Peyer's patch (tissue), 4 donors: ENCODE data around the gene DOCK3. TPM values are rescaled to one million over a fixed set of nuclear protein-coding genes. Genes with fewer than 3 reads are reported as not detected.
"Not testable (repeated sequence)": the region's sequence is repeated elsewhere in the genome, so short reads cannot be mapped to it uniquely, and the experiment has no call there.

ENCODE experiments used
- DNase-seq, 3 donors: peaks; one replicate each; pipeline ENCODE4 v3.0.0-alpha.2; 2017 to 2019
- H3K27ac ChIP-seq, 4 donors: fragments of 200-600 bp; sonication (generic); one replicate each; pipeline ENCODE4 v1.5.1; 2016 to 2019
- H3K27me3 ChIP-seq, 2 donors: fragments of 200-600 bp; sonication (generic); one replicate each; pipeline ENCODE4 v1.5.1; 2019
- H3K36me3 ChIP-seq, 3 donors: fragments of 200-600 bp; sonication (generic); one replicate each; pipeline ENCODE4 v1.5.1; 2016 to 2019
- H3K4me1 ChIP-seq, 4 donors: fragments of 200-600 bp; sonication (generic); one replicate each; pipeline ENCODE4 v1.5.1; 2016 to 2019
- H3K4me3 ChIP-seq, 4 donors: fragments of 200-600 bp; sonication (generic); 1 replicate in 3 of 4; 2 replicates in 1 of 4; pipeline ENCODE4 v1.5.1; 2016 to 2019; ENCODE audit warnings: mild to moderate bottlenecking in 1 of 4
- H3K9me3 ChIP-seq, 4 donors: fragments of 200-600 bp; sonication (generic); one replicate each; pipeline ENCODE4 v1.5.1; 2016 to 2019; ENCODE audit warnings: mild to moderate bottlenecking in 1 of 4
- POLR2A ChIP-seq, 2 donors: fragments of 450-650 bp; IDR thresholded peaks; one replicate each; pipeline ENCODE4 v1.5.1; 2017; ENCODE audit warnings: antibody characterized with exemption in 2 of 2, mild to moderate bottlenecking in 2 of 2, moderate library complexity in 2 of 2
- total RNA-seq, 4 donors: library from RNA; depleted of rRNA; stranded (reverse); fragments of >200 nt; gene quantifications; one replicate each; pipeline ENCODE4 v1.1.0, GENCODE V29; 2016
- TF ChIP-seq, protein P1 (sequence below), 6 experiments: fragments of 450-650 bp in 4 of 6; fragments of 200-600 bp in 2 of 6; sonication (generic) in 1 of 6; IDR thresholded peaks; one replicate each; pipeline ENCODE4 v1.5.1; 2017 to 2019; ENCODE audit warnings: antibody characterized with exemption in 6 of 6, mild to moderate bottlenecking in 3 of 6, moderate library complexity in 1 of 6

The DOCK3 gene
- total RNA-seq, 4 donors from 2014 or later: 0.28 to 0.83 (median 0.40) TPM; not detected in 1

DNA sequence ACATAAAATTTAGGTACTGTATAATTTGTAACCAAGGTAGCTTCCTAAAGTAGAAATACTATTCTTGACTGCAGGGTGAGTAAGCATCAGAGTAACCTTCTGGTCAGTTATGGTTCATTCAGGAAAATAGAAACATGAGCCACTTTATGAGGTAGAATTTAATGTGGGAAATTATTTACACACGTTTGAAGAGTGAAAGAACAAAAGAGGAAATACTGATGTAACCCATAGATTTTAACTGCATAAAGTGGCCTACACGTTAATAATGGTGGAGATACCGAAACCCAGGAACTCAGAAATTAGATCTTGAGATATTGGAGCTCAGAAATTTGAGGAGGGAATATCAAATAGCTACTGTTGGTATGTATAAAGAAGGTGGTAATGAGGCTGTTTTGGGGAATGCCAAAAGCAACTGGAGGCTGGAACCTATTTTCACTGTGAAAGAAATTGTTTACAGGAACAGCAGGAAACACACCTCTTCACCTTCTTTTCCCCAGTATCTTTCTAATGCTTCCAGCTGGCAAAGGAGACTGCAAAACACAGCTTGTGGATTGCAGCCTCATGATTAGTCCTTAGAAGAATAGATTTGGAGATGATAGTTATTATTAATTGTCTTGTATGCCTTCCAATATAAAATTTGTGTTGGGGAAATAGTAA, 216.1 kb downstream of the DOCK3 start:
- H3K27me3 ChIP-seq: no peaks in the 10 kb centered on the region
- H3K27ac ChIP-seq: no peak overlapping the region
- no peaks in the 10 kb centered on the region for H3K4me1 ChIP-seq
- H3K4me3 ChIP-seq: no peak overlapping the region
- TF ChIP-seq POLR2A (IDR thresholded peaks at IDR 0.05): no peak
- TF ChIP-seq, protein P1, sequence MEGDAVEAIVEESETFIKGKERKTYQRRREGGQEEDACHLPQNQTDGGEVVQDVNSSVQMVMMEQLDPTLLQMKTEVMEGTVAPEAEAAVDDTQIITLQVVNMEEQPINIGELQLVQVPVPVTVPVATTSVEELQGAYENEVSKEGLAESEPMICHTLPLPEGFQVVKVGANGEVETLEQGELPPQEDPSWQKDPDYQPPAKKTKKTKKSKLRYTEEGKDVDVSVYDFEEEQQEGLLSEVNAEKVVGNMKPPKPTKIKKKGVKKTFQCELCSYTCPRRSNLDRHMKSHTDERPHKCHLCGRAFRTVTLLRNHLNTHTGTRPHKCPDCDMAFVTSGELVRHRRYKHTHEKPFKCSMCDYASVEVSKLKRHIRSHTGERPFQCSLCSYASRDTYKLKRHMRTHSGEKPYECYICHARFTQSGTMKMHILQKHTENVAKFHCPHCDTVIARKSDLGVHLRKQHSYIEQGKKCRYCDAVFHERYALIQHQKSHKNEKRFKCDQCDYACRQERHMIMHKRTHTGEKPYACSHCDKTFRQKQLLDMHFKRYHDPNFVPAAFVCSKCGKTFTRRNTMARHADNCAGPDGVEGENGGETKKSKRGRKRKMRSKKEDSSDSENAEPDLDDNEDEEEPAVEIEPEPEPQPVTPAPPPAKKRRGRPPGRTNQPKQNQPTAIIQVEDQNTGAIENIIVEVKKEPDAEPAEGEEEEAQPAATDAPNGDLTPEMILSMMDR (IDR thresholded peaks at IDR 0.05): no peak
- H3K36me3 ChIP-seq: no peaks in the 10 kb centered on the region
- no peak for DNase-seq
- H3K9me3 ChIP-seq: no peaks in the 10 kb centered on the region

DNA sequence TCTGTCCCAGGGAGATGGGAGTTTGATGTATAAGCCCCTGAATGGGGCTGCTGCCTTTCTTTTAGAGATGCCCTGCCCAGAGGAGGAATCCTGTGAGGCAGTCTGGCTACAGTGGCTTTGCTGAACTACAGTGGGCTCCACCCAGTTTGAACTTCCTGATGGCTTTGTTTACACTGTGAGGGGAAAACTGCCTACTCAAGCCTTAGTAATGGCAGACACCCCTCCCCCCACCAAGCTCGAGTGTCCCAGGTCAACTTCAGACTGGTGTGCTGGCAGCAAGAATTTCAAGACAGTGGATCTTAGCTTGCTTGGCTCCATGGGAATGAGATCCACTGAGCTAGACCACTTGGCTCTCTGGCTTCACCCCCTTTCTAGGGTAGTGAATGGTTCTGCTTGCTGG, 226.4 kb downstream of the DOCK3 start:
- not testable (repeated sequence) for H3K36me3 ChIP-seq, H3K4me1 ChIP-seq, H3K27ac ChIP-seq, H3K9me3 ChIP-seq, DNase-seq, H3K4me3 ChIP-seq, H3K27me3 ChIP-seq

DNA sequence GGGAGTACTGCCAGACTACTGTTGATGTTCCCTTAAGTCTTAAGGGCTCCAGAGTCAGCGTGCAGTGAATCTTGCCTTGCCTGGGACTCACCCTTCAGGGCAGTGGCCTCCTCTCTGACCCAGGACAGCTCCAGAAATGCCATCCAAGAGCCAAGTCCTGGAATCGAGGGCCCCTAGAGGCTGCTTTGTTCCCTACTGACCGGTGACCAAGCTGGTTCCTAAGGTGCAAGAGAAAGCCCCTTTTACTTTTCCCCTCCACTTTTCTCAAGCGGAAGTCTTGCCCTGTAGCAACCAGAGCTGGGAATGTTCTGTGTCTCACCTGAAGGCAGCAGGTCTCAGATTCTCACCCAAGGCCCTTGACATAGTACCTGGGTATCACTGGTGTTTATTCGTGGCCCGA, 238.0 kb downstream of the DOCK3 start:
- no peak overlapping the region for H3K27ac ChIP-seq

DNA sequence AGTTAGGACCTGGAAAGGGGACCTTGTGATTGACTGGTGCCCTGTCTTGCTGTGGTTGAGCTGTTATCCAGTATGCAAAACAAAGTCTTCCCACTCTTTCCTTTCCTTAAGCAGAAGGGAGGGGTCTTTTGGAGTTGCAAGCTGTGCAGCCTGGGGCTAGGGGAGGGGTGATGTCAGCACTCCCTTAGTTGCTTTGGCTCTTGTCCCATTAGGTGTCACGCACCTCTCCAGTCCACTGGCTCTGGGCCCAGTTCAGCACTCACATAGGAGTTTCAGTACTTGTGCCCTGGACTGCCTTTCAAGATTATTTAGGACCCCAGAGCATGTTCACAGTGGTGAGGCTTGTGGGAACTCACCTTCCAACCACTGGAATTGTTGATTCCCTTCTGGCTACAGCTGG, 238.5 kb downstream of the DOCK3 start:
- TF ChIP-seq POLR2A (IDR thresholded peaks at IDR 0.05): no peak
- TF ChIP-seq, protein P1 (IDR thresholded peaks at IDR 0.05): no peak
- no peak for DNase-seq
- Histone ChIP-seq H3K27me3 (no peaks in the 10 kb centered on the region), H3K27ac (no peak overlapping the region), H3K4me3 (no peak overlapping the region), H3K4me1 (no peaks in the 10 kb centered on the region), H3K36me3 (no peaks in the 10 kb centered on the region), H3K9me3 (no peaks in the 10 kb centered on the region)

More for the DNA sequence above, 238.0 kb downstream of the DOCK3 start:
- Histone ChIP-seq H3K9me3 (no peaks in the 10 kb centered on the region), H3K4me1 (no peaks in the 10 kb centered on the region), H3K4me3 (no peak overlapping the region), H3K36me3 (no peaks in the 10 kb centered on the region), H3K27me3 (no peaks in the 10 kb centered on the region)
- TF ChIP-seq POLR2A (IDR thresholded peaks at IDR 0.05): no peak
- TF ChIP-seq, protein P1 (IDR thresholded peaks at IDR 0.05): no peak
- DNase-seq: no peak

DNA sequence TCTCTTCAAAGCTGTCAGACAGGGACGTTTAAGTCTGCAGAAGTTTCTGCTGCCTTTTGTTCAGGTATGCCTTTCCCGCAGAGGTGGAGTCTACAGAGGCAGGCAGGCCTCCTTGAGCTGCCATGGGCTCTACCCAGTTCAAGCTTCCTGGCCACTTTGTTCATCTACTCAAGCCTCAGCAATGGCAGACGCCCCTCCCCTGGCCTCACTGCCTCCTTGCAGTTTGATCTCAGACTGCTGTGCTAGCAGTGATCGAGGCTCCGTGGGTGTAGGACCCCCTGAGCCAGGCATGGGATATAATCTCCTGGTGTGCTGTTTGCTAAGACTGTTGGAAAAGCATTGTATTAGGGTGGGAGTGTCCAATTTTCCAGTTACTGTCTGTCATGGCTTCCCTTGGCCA, 247.3 kb downstream of the DOCK3 start:
- not testable (repeated sequence) for H3K4me1 ChIP-seq, H3K36me3 ChIP-seq, H3K9me3 ChIP-seq, DNase-seq, H3K4me3 ChIP-seq, H3K27me3 ChIP-seq, H3K27ac ChIP-seq

DNA sequence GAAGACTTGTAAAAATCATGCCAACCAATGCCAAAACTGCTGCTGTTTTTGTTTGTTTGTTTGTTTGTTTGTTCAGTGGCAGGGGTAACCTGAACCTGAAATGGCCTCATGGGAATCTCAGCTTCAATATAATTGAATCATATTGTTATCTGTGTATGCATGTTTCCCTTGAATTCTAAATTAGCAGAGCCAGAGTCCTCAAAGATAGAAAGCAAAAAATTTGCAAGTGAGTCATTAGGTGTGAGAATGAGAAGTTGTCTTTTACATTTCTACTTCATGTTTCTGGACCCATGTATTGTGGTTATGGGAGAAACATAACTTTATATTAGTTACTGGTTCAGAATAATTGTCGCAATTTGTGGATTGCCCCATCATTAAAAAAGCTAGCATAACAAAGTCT, 249.2 kb downstream of the DOCK3 start:
- no peak for DNase-seq
- TF ChIP-seq, protein P1 (IDR thresholded peaks at IDR 0.05): no peak
- no peak for TF ChIP-seq POLR2A (IDR thresholded peaks at IDR 0.05)
- H3K36me3 ChIP-seq: no peaks in the 10 kb centered on the region
- no peak overlapping the region for H3K4me3 ChIP-seq
- no peaks in the 10 kb centered on the region for H3K4me1 ChIP-seq
- H3K9me3 ChIP-seq: no peaks in the 10 kb centered on the region
- H3K27me3 ChIP-seq: no peaks in the 10 kb centered on the region
- no peak overlapping the region for H3K27ac ChIP-seq

DNA sequence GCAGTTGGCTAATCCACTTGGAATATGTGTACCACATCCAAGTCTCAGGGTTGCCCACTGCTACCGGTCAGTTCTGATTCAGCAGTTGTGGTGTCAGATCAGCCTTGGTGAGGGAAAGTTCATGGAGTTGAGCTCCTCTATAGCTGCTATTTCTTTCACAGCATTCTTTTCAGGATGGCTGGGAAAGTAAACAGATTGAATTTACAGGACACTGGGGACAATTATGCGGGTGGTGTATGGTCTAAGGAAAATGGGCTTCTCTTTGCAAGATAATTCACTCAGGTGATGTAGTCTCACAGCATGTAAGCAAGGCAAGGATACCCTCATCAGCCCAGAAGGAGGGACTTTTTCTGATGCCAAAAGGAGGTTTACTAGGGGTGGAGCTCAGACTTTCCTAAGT, 249.9 kb downstream of the DOCK3 start:
- no peak for TF ChIP-seq POLR2A (IDR thresholded peaks at IDR 0.05)
- TF ChIP-seq, protein P1 (IDR thresholded peaks at IDR 0.05): no peak
- H3K9me3 ChIP-seq: no peaks in the 10 kb centered on the region
- no peak for DNase-seq
- no peak overlapping the region for H3K27ac ChIP-seq
- no peaks in the 10 kb centered on the region for H3K27me3 ChIP-seq
- H3K36me3 ChIP-seq: no peaks in the 10 kb centered on the region
- no peak overlapping the region for H3K4me3 ChIP-seq
- H3K4me1 ChIP-seq: no peaks in the 10 kb centered on the region
